ENCODE data around the gene ZNF248. TPM values are rescaled to one million over a fixed set of nuclear protein-coding genes. Genes with fewer than 3 reads are reported as not detected.

Gene ZNF248
- total RNA-seq, 2 experiments from 2014 or later = 3.2 to 3.4 TPM

DNA sequence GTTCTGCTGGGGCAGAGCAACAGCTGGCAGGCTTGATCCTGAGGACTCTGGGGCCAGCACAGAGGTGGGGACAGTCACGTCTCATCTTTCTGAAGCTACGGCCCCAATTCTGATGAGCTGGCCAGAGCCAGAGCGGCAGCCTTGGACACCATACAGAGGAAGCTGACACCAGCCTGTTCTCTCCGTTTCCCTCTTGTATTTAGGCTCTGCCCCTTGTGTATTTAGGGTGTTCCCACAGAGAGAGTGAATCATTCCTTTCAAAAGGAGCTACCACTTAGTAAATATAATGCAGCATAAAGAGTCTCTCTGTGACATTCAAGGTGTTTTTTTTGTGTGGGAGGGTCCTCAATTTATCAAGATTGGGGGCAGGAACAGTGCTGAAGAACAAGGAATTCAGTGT lies 109.2 kb downstream of the ZNF248 start:
- TF ChIP-seq, protein P1, sequence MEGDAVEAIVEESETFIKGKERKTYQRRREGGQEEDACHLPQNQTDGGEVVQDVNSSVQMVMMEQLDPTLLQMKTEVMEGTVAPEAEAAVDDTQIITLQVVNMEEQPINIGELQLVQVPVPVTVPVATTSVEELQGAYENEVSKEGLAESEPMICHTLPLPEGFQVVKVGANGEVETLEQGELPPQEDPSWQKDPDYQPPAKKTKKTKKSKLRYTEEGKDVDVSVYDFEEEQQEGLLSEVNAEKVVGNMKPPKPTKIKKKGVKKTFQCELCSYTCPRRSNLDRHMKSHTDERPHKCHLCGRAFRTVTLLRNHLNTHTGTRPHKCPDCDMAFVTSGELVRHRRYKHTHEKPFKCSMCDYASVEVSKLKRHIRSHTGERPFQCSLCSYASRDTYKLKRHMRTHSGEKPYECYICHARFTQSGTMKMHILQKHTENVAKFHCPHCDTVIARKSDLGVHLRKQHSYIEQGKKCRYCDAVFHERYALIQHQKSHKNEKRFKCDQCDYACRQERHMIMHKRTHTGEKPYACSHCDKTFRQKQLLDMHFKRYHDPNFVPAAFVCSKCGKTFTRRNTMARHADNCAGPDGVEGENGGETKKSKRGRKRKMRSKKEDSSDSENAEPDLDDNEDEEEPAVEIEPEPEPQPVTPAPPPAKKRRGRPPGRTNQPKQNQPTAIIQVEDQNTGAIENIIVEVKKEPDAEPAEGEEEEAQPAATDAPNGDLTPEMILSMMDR (IDR thresholded peaks at IDR 0.05) = no peak
- Mint-ChIP-seq H3K27ac (no peak overlapping the region), H3K36me3 (ENCODE audit: low read depth) (no peaks in the 10 kb centered on the region), H3K4me1 (ENCODE audit: low read depth) (no peaks in the 10 kb centered on the region), H3K9me3 (peaks cover 4% of the 10 kb centered on the region), H3K4me3 (no peak overlapping the region), H3K27me3 (no peaks in the 10 kb centered on the region)
- no peaks in the 10 kb centered on the region for H3K4me1 ChIP-seq (ENCODE audit: insufficient read depth, low read length)
- ChIA-PET CTCF (no interaction called here), POLR2A (no interaction called here)
- H3K9me3 ChIP-seq (ENCODE audit: control insufficient read depth in 1 of 2, insufficient read depth in 1 of 2, low read length in 2 of 2) = peaks cover 20 to 32% of the 10 kb centered on the region in 2 experiments
- H3K27me3 ChIP-seq (ENCODE audit: control insufficient read depth in 1 of 2, insufficient read depth in 2 of 2, low read length in 2 of 2) = no peaks in the 10 kb centered on the region
- no peaks in the 10 kb centered on the region for H3K36me3 ChIP-seq (ENCODE audit: insufficient read depth, low read length)
- DNase-seq (no peak), ATAC-seq (ENCODE audit: poor library complexity) (no peak)
- H3K27ac ChIP-seq (ENCODE audit: low read depth in 1 of 2, low read length in 2 of 2) = no peak overlapping the region
- no peak overlapping the region for H3K4me3 ChIP-seq (ENCODE audit: low read length)
- intact Hi-C loops (cut with DNase I, micrococcal nuclease) = loop anchor here in 1 of 2 experiments (10.0 kb wide), 1 partner anchor 63 kb away; no protein-coding TSS in a partner anchor

DNA sequence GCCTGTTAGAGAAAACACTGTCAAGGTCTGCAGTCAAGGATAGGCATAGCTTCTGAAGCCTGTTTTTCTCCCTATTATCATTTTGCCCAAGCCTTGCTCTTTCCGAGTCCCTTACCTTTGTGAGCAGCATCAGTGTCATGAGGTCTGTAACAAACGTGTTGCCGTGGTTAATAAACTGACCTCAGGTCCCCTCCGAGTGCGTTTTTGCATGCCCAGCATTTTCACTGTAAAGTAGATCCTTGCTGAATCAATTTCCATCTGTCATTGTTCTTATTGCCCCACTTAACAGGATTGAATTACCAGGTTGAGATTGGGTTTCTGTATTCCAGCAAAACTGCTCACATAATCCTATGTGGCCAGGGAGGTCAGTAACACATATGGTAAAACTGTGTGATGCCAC lies 110.3 kb downstream of the ZNF248 start:
- no peaks in the 10 kb centered on the region for H3K4me1 Mint-ChIP-seq (ENCODE audit: low read depth)
- H3K4me3 ChIP-seq (ENCODE audit: low read length) = no peak overlapping the region
- ChIA-PET POLR2A (no interaction called here), CTCF (no interaction called here)
- H3K27ac Mint-ChIP-seq = no peak overlapping the region
- H3K9me3 Mint-ChIP-seq = peaks cover 4% of the 10 kb centered on the region
- no peaks in the 10 kb centered on the region for H3K4me1 ChIP-seq (ENCODE audit: insufficient read depth, low read length)
- no peaks in the 10 kb centered on the region for H3K27me3 ChIP-seq (ENCODE audit: control insufficient read depth in 1 of 2, insufficient read depth in 2 of 2, low read length in 2 of 2)
- TF ChIP-seq, protein P1 (IDR thresholded peaks at IDR 0.05) = no peak
- H3K4me3 Mint-ChIP-seq = no peak overlapping the region
- no peaks in the 10 kb centered on the region for H3K36me3 Mint-ChIP-seq (ENCODE audit: low read depth)
- H3K9me3 ChIP-seq (ENCODE audit: control insufficient read depth in 1 of 2, insufficient read depth in 1 of 2, low read length in 2 of 2) = peaks cover 16 to 27% of the 10 kb centered on the region in 2 experiments
- no peaks in the 10 kb centered on the region for H3K27me3 Mint-ChIP-seq
- ATAC-seq (ENCODE audit: poor library complexity) = no peak
- no peaks in the 10 kb centered on the region for H3K36me3 ChIP-seq (ENCODE audit: insufficient read depth, low read length)
- no peak overlapping the region for H3K27ac ChIP-seq (ENCODE audit: low read depth in 1 of 2, low read length in 2 of 2)
- no peak for DNase-seq
- intact Hi-C loops (cut with DNase I, micrococcal nuclease) = loop anchor here in 1 of 2 experiments (10.0 kb wide), 1 partner anchor 62 kb away; no protein-coding TSS in a partner anchor

- no peaks in the 10 kb centered on the region for H3K27me3 ChIP-seq (ENCODE audit: control insufficient read depth in 1 of 2, insufficient read depth in 2 of 2, low read length in 2 of 2)
- H3K9me3 ChIP-seq (ENCODE audit: control insufficient read depth in 1 of 2, insufficient read depth in 1 of 2, low read length in 2 of 2) = peaks cover 0 to 53% of the 10 kb centered on the region in 2 experiments
- TF ChIP-seq, protein P1 (IDR thresholded peaks at IDR 0.05) = no peak
- intact Hi-C loops (cut with DNase I, micrococcal nuclease) = loop anchor here in 1 of 2 experiments (10.0 kb wide), 1 partner anchor 57 kb away; no protein-coding TSS in a partner anchor
- no peak overlapping the region for H3K27ac Mint-ChIP-seq
- no peaks in the 10 kb centered on the region for H3K27me3 Mint-ChIP-seq
- H3K4me1 Mint-ChIP-seq (ENCODE audit: low read depth) = no peaks in the 10 kb centered on the region
- H3K9me3 Mint-ChIP-seq = no peaks in the 10 kb centered on the region
- POLR2A ChIA-PET = no interaction called here
- CTCF ChIA-PET = no interaction called here
- DNase-seq (no peak), ATAC-seq (ENCODE audit: poor library complexity) (no peak)
- no peaks in the 10 kb centered on the region for H3K36me3 Mint-ChIP-seq (ENCODE audit: low read depth)
- no peak overlapping the region for H3K4me3 Mint-ChIP-seq
- no peak overlapping the region for H3K27ac ChIP-seq (ENCODE audit: low read depth in 1 of 2, low read length in 2 of 2)
- no peaks in the 10 kb centered on the region for H3K4me1 ChIP-seq (ENCODE audit: insufficient read depth, low read length)
- no peaks in the 10 kb centered on the region for H3K36me3 ChIP-seq (ENCODE audit: insufficient read depth, low read length)
- H3K4me3 ChIP-seq (ENCODE audit: low read length) = no peak overlapping the region
These were observed 115.6 kb downstream of the ZNF248 start for GRCh38 chr10:37741831-37742230.

All from CD4-positive, alpha-beta T cell (primary cell).